ENCODE results near the gene VTI1B. TPM values are rescaled to one million over a fixed set of nuclear protein-coding genes. Genes with fewer than 3 reads are reported as not detected.

Gene VTI1B
- total RNA-seq, 4 donors from 2014 or later = 96.1 to 133 (median 114) TPM

- no peak for DNase-seq (ENCODE audit: low spot score)
- no peak for TF ChIP-seq CTCF (IDR thresholded peaks at IDR 0.05)
- no peak for ATAC-seq (ENCODE audit: low FRiP score)
Measured at GRCh38 chr14:67675219-67675582, 769 bp upstream of the VTI1B start.

- TF ChIP-seq CTCF (IDR thresholded peaks at IDR 0.05) = no peak
- peak; percentile 36 for DNase-seq (ENCODE audit: low spot score)
- peak; percentile 60 for ATAC-seq (ENCODE audit: low FRiP score)
Measured at GRCh38 chr14:67674139-67674479, 323 bp downstream of the VTI1B start.

GRCh38 chr14:67673451-67673850 is 981 bp downstream of the VTI1B start:
- no peak for TF ChIP-seq CTCF (IDR thresholded peaks at IDR 0.05)
- DNase-seq (ENCODE audit: low spot score) = no peak
- no peak for ATAC-seq (ENCODE audit: low FRiP score)

- ATAC-seq (ENCODE audit: low FRiP score) = no peak
- DNase-seq (ENCODE audit: low spot score) = no peak
- no peak for TF ChIP-seq CTCF (IDR thresholded peaks at IDR 0.05)
Measured at GRCh38 chr14:67668559-67668958, 5.9 kb downstream of the VTI1B start.

GRCh38 chr14:67666750-67667449 is 7.5 kb downstream of the VTI1B start:
- ATAC-seq (ENCODE audit: low FRiP score) (no peak), DNase-seq (ENCODE audit: low spot score) (no peak)
- TF ChIP-seq CTCF (IDR thresholded peaks at IDR 0.05) = no peak

- no peak for DNase-seq (ENCODE audit: low spot score)
- no peak for TF ChIP-seq CTCF (IDR thresholded peaks at IDR 0.05)
- no peak for ATAC-seq (ENCODE audit: low FRiP score)
Measured at GRCh38 chr14:67665868-67666267, 8.6 kb downstream of the VTI1B start.

GRCh38 chr14:67663633-67664032 is 10.8 kb downstream of the VTI1B start:
- no peak for ATAC-seq (ENCODE audit: low FRiP score)
- no peak for TF ChIP-seq CTCF (IDR thresholded peaks at IDR 0.05)
- no peak for DNase-seq (ENCODE audit: low spot score)

Data from omental fat pad (tissue), 4 donors.